Measurements from ENCODE around the gene SIT1. TPM values are rescaled to one million over a fixed set of nuclear protein-coding genes. Genes with fewer than 3 reads are reported as not detected.
A peak's percentile ranks its signal among the peaks of the same experiment; 100 is the strongest.
"Not testable (repeated sequence)": the region's sequence is repeated elsewhere in the genome, so short reads cannot be mapped to it uniquely, and the experiment has no call there.

SIT1 gene
- total RNA-seq, 1 experiment from 2014 or later, result not detected

DNA sequence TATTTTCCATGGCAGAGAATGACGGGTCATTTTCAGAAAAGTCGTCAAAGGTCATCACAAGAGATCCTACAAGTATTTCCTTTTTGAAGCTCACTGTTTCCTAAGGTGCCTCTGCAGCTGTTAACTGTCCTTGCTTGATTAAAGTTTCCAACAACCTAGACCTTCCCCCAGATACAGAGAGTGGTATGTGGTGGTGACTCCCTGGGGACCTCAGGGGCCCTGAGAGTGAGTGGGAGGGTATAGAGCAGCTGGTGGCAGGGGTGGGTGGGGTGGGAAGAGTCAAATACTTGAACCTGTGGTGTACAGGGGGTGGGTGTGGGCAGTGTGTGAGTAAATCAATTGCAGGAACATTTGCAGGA, 31.0 kb downstream of the SIT1 start:
- DNase-seq (ENCODE audit: low read depth, low spot score), result no peak
- in situ Hi-C loops (cut with HindIII; ENCODE audit: low pct_unique_long_range_greater_than_20kb, low sequenced_read_pairs), result no loop called here

DNA sequence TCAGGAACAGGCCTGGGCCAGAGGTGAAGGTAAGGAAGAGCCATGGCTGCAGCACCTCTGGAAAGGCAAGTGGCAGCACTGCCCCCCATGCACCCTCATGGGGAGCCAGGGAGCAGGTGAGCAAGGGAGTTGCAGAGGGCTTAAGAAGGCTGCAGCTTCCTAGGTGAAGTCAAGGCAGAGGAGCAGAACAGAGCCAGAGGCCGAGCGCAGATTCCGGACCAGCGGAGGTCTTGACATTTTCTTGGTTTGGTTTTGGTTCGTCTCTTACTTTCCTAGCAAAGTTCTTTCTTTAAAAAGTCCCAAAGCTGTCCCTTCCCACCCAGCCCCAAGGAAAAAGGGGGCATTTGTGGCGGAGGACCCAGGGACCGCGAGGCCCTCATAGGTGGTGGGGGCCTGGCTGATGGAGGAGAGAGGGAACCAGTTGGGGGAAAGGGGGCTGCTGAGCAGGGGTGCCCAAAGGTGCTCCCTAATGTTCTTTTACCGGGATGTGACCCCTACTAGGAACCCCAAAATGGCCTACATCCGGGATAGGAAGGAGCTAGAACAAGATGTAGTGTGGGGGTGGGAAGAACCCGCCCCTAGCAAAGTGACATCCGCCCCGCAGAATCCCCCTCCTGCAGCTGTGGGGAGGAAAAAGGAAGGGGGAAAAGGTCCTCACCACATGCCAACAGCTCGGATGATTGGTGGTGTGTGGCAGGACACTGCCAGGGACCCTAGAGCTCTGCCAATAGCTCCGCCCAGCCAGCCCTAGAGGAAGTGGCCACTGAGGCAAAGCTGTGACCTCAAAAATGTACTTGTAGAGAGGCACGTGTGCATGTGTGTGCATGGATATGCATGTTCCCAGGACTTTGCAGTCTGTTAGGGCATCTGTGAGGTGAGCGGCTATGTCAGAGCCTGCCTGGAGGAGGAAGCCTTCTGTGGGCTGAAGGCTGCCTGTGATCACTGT, 31.6 kb downstream of the SIT1 start:
- DNase-seq (ENCODE audit: low read depth, low spot score), result no peak
- in situ Hi-C loops (cut with HindIII; ENCODE audit: low pct_unique_long_range_greater_than_20kb, low sequenced_read_pairs), result no loop called here

DNA sequence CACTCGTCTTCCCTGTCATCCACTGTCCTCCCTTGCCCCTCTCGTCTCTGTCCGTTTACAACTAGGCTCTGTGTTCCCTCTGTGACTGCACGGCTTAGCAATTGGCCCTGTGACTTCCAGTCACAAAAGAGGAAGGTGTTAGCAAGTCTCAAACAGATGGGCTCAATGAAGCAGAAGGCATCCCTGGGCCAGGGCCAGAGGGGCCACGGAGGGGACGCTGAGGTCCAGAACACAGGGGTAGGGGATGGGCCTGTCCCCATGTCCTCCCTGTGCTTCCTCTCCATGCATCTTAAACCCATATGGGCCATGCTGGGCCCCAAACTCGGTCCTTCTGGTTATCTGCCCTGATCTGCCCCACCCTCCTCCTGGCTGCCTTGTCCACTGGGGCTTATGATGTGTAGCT, 32.4 kb downstream of the SIT1 start, which contains the start of gene CD72:
Gene CD72 (minus strand): TSS at position 89 of the 403 bp plus-strand sequence. CDS start 110 bp downstream, outside the sequence.
- no peak for DNase-seq (ENCODE audit: low read depth, low spot score)
- in situ Hi-C loops (cut with HindIII; ENCODE audit: low pct_unique_long_range_greater_than_20kb, low sequenced_read_pairs), result no loop called here

DNA sequence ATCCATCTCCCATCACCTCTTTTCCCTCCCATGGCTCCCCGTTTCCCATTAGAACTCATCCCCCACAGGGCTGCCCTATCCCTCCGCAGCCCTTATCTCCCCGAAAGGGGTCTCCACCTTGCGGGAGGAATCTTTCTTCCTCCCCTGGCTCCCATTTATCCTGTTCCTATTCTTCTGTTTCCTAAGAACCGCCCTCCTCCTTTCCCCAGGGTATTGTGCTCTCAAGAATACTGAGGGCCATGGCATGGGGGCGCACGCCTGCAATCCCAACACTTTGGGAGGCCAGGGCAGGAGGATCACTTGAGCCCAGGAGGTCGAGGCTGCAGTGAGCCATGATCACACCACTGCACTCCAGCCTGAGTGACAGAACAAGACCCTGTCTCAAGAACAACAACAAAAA, 33.2 kb downstream of the SIT1 start:
- in situ Hi-C loops (cut with HindIII; ENCODE audit: low pct_unique_long_range_greater_than_20kb, low sequenced_read_pairs), result no loop called here
- DNase-seq (ENCODE audit: low read depth, low spot score), result no peak

DNA sequence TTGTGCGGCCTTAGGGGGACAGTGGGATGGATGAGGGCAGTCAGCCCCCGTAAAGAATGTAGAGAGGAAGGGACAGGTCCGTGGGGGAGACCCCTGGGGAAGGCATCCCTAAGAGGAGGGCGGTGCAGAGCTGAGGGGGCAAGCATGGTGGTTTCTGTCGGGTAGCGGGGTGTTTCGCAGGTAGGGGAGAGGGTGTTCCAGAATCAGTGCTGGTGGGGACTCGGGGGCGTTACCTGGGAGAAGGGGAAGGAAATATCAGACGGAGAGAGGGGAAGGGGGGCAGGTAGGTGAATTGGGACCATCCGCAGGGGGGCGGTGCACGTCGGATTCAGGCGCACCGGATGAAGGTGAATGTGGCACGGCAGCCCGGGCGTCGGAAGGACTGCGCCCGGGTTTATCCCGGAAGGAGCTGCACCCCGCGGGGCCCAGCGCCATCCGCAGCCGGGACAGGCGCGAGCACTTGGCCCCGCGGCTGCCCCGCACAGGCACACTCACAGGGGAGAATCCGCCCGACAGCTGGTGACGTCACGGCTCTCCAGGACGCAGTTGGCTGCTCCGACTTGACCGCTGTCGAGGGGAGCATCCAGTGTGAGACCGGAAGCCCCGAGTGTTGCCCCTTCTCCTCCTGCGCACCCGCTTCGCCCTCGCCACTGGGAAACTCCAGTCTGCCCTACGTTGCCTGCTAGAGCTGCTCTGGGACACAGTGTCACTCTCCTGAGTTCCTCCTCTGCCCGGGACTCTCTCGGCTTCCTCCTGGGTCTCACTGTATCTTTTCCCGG, 33.9 kb downstream of the SIT1 start:
- in situ Hi-C loops (cut with HindIII; ENCODE audit: low pct_unique_long_range_greater_than_20kb, low sequenced_read_pairs), result no loop called here
- DNase-seq (ENCODE audit: low read depth, low spot score), result peak; percentile 31

DNA sequence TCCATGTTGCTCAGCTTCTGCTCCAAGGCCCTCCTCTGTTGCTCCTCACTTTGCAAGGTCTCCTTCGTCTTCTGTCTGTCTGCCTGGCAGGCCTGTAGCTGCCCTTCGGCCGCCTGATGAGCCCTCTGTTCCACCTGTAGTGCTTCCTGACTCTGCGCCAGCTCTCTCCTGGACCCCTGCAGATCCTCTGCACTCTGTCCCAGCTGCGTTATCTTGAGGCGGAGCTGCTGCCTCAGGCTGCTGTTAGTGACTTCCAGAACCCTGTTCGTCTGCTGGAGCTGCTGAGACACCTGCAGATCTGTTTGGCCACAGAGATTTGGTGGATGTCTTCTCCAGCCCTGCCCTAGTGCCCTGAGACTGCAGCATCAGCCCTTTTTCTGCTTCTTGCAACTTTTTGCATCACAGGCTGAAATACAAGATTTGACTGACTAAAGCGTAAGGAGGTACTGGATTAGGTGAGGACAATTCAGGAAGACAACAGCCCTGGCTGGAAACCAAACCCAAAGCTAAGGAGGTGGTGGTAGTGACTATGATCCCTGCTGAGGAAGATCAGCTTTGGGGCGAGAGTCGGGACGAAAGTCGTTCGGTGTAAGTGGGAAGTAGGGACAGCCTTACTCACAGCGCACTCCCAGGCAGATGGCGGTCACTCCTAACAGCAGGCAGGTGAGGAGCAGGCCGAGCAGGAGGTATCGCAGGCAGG, 34.6 kb downstream of the SIT1 start:
- no peak for DNase-seq (ENCODE audit: low read depth, low spot score)
- in situ Hi-C loops (cut with HindIII; ENCODE audit: low pct_unique_long_range_greater_than_20kb, low sequenced_read_pairs), result no loop called here

DNA sequence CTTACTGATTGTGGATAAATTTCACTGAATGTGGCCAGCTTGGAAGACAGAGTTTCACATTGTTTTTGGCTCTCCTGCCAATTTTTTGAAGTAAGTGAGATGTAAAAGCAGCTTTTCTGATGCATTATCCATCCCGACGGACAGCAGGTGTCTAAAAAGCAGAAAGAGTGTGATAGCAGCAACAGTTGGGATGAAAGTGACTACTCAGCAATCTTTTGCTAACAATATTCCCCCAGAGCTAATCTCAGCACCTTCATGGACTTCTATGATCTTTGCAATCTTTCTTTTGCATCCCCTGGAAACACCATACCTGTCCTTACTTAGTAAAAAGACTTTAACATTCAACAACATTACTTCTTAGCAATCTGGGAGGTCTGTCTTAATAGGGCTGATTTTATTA, 37.9 kb downstream of the SIT1 start:
- no peak for DNase-seq (ENCODE audit: low read depth, low spot score)
- in situ Hi-C loops (cut with HindIII; ENCODE audit: low pct_unique_long_range_greater_than_20kb, low sequenced_read_pairs), result no loop called here

DNA sequence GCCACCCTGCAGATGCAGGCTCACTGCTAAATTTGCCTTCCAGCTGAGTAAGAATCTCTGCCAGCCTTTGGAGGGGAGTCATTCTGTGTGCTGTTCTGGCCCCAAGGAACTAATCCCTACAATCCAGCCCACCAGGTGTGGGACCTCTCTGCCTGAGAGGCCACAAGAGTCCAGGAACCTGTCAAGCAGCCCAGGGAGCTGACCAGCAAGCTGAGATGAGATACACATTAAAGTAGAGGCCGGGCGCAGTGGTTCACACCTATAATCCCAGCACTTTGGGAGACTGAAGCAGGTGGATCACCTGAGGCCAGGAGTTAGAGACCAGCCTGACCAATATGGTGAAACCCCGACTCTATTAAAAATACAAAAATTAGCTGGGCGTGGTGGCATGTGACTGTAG, 38.7 kb downstream of the SIT1 start:
- in situ Hi-C loops (cut with HindIII; ENCODE audit: low pct_unique_long_range_greater_than_20kb, low sequenced_read_pairs); DNase-seq (ENCODE audit: low read depth, low spot score): not testable (repeated sequence)

DNA sequence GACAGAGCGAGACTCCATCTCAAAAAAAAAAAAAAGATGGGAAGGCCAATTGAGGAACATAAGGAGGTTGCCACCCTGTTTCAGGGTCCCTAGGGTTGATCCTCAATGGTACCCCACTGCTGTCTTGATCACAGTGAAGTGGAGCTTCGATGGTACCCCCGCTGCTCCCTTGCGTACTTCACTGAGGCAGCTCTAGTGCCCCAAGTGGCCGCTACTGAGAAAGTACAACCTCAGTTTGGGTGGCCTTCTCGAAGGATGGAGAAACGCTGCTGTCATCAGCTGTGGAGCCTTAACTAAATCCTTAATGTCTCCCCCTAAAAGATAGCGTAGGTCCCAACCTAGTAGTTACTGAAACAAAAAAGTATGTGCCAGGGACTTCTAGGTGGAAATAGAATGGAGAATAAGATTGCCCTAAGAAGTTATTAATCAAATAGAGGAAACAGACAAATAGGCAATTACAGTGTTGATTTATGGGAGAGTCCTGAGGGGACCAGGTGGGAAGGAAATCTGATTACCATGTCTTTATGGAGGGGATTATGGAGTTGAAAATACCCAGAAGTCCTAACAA, 39.4 kb downstream of the SIT1 start:
- DNase-seq (ENCODE audit: low read depth, low spot score), result peak; percentile 56
- in situ Hi-C loops (cut with HindIII; ENCODE audit: low pct_unique_long_range_greater_than_20kb, low sequenced_read_pairs), result no loop called here

DNA sequence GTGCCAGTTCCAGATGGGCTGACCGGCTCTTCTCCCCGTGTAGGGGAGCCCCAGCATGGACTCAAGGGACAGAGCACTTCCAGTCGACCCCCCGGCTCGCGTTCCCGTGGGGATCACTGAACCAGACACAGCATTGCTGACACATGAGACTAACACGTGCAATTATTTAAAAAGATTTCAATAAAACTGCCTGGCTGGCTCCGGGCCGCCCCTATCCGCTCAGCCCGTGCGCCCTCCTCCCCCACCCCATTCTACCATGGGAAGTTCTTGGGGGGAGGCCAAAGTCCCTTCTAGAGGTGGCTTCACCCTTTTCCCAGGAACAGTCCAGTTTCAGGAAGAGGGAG, 40.9 kb downstream of the SIT1 start:
- DNase-seq (ENCODE audit: low read depth, low spot score), result no peak
- in situ Hi-C loops (cut with HindIII; ENCODE audit: low pct_unique_long_range_greater_than_20kb, low sequenced_read_pairs), result no loop called here

DNA sequence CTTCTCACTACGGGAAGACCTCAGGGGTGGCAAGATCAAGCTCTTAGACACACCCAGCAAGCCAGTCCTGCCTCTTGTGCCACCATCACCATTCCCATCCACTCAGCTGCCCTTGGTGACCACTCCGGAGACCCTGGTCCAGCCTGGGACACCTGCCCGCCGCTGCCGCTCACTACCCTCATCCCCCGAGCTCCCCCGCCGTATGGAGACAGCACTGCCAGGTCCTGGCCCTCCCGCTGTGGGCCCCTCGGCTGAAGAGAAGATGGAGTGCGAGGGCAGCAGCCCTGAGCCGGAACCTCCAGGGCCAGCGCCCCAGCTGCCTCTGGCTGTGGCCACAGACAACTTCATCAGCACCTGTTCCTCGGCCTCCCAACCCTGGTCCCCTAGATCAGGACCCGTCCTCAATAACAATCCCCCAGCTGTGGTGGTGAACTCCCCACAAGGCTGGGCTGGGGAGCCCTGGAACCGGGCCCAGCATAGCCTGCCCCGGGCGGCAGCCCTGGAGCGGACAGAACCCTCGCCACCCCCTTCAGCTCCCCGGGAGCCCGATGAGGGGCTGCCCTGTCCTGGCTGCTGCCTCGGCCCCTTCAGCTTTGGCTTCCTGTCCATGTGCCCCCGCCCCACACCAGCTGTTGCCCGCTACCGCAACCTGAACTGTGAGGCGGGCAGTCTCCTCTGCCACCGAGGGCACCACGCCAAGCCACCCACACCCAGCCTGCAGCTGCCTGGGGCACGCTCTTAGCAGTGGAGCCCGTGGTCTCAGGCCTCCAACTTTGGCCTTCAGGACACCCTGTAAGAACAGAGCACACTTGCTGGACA, 41.5 kb downstream of the SIT1 start:
- in situ Hi-C loops (cut with HindIII; ENCODE audit: low pct_unique_long_range_greater_than_20kb, low sequenced_read_pairs), result no loop called here
- DNase-seq (ENCODE audit: low read depth, low spot score), result no peak

DNA sequence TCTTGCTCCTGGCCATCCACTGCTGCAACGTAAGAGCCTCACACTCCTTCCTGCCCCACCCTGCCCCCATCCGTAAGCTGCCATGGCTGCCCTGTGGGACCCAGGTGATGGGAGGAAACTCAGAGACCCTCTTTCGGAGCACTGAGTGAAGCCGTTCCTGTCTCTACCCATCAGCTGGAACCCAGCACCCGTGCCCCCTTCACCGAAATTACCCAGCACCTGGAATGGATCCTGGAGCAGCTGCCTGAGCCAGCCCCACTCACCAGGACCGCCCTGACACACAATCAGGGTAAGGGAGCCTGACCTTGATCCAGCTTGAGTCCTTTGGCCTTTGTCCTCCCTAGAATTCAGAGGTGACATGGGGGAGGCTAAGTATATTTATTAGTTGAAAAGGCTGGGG, 42.5 kb downstream of the SIT1 start:
- in situ Hi-C loops (cut with HindIII; ENCODE audit: low pct_unique_long_range_greater_than_20kb, low sequenced_read_pairs), result no loop called here

DNA sequence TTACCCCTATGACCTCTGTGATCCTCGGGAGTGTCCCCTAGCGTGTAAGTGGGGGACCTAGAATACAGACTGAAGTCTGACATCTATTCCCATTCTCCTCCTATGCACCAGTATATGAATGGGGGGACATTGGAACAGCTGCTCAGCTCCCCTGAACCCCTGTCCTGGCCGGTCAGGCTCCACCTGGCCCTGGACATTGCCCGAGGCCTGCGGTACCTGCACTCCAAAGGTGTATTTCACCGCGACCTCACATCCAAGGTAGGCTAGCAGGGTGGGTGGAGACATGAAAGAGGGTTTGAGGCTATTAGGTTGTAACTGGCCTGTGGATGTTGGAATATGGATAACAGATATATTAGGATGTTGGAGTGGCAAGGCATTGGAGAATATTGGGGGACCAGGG, 44.0 kb downstream of the SIT1 start:
- in situ Hi-C loops (cut with HindIII; ENCODE audit: low pct_unique_long_range_greater_than_20kb, low sequenced_read_pairs), result no loop called here
- no peak for DNase-seq (ENCODE audit: low read depth, low spot score)

More for the DNA sequence above, 42.5 kb downstream of the SIT1 start:
- no peak for DNase-seq (ENCODE audit: low read depth, low spot score)

DNA sequence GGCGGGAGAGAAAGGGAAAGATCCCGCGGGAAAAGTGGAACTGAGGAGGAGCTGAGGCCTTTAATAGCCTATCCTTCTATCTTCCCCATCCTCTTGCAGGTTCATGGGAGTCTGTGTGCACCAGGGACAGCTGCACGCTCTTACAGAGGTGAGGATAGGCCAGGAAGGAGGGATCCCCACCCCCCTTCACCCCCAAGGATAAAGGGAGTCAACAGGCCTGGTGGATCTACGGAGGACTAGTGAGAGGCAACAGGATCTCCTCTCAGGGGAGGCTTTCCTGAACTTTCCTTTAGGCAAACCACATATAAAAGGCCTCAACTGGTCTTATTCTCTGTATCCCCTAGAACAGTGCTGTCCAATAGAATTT, 44.6 kb downstream of the SIT1 start:
- in situ Hi-C loops (cut with HindIII; ENCODE audit: low pct_unique_long_range_greater_than_20kb, low sequenced_read_pairs), result no loop called here
- no peak for DNase-seq (ENCODE audit: low read depth, low spot score)

DNA sequence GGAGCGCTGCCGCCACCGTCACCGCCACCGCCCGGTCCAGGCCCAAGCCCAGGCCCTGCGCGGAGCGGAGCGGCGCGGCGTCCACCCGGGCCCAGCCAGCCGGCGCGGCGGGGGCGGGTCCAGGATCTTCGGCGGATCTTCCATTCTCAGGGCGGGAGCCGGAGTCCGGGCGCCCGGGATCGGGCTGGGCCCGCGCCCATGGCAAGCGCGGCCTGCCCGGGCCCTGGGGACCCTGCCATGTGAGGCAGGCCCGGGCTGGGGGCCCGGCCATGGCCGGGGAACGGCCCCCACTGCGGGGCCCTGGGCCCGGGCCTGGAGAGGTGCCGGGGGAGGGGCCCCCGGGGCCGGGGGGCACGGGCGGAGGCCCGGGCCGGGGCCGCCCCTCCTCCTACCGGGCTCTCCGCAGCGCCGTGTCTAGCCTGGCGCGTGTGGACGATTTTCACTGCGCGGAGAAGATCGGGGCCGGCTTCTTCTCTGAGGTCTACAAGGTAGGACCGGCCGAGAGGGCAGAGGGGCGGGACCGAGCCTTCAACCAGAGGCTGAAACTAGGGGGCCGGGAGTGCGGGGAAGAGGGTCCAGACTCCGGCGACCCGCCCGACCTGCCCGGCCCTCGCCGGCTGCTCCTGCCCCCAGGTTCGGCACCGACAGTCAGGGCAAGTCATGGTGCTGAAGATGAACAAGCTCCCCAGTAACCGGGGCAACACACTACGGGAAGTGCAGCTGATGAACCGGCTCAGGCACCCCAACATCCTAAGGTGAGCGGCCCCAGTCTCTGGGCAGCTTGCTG, 45.2 kb downstream of the SIT1 start:
- DNase-seq (ENCODE audit: low read depth, low spot score), result no peak
- in situ Hi-C loops (cut with HindIII; ENCODE audit: low pct_unique_long_range_greater_than_20kb, low sequenced_read_pairs), result no loop called here

DNA sequence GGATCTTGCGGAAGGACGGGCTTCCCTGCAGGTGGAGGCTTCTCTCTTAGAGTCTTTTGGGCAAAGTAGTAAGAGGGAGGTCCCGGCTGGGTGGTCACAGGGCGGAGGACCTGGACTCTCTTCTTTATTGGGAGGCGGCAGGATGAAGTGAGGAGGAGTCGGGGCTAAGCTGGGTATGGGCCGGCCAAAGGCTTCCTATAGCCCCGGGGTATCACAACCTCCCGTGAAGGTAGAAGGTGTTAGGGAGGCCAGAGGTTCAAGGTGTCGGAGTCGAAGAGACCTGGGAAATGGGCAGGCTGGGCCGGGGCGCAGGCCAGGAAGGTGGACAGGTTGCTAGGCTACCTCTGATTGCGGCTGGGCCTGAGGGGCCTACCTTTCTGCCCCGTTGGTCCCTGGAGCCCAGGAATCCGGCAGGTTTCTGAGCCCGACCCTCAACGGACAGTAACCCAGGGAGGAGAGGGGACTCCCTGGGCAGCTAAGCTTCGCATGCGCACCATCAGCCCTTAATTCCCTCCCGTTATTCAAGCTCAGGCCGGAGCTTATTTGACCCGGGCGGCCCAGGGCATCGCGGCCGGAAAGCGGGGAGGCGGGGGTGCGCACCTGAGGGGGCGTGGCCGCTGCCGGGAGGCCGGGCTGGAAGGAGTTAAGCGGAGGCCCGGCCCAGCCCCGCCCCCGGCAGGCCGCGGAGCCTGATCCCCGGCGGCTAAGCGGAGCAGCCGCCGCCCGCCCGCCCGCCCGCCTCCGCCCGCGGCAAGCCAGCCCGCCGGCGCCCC, 46.0 kb downstream of the SIT1 start, which contains the start of gene TESK1:
Gene TESK1 (plus strand): TSS at position 685 of the 773 bp plus-strand sequence. CDS start 358 bp downstream, outside the sequence.
- DNase-seq (ENCODE audit: low read depth, low spot score), result peak; percentile 53

More for the DNA sequence above, 46.0 kb downstream of the SIT1 start, which contains the start of gene TESK1:
- in situ Hi-C loops (cut with HindIII; ENCODE audit: low pct_unique_long_range_greater_than_20kb, low sequenced_read_pairs), result no loop called here
